PFSK-1 (cell line): ENCODE results near the gene SEPTIN10.

Experiments
- FOXP2 ChIP-seq: optimal IDR thresholded peaks from 2 replicates; pipeline ENCODE3; 2011; ENCODE audit warnings: borderline replicate concordance, control low read depth, inconsistent platforms; ENCODE audit not compliant: insufficient read depth; ENCODE audit errors: extremely low read length, extremely low read depth
- POLR2AphosphoS5 ChIP-seq: IDR thresholded peaks from 2 replicates; pipeline ENCODE4 v1.6.1; 2012; ENCODE audit warnings: low read depth, mild to moderate bottlenecking, control low read depth, low read length, moderate library complexity
- REST ChIP-seq, 2 experiments: IDR thresholded peaks; 2 replicates each; pipeline versions ENCODE4 v1.6.1 to v1.8.0; 2011 to 2012; ENCODE audit warnings: low read depth in 2 of 2, low read length in 2 of 2, control low read depth in 1 of 2, inconsistent platforms in 1 of 2, mild to moderate bottlenecking in 1 of 2, moderate library complexity in 1 of 2; ENCODE audit not compliant: insufficient read depth in 1 of 2
- SIN3A ChIP-seq: IDR thresholded peaks from 2 replicates; pipeline ENCODE4 v1.6.1; 2012; ENCODE audit warnings: mild to moderate bottlenecking, low read length, moderate library complexity, borderline replicate concordance; ENCODE audit not compliant: insufficient read depth
- TAF1 ChIP-seq: IDR thresholded peaks from 2 replicates; pipeline ENCODE4 v1.6.1; 2012; ENCODE audit warnings: low read length, control low read depth, borderline replicate concordance; ENCODE audit not compliant: insufficient read depth

The SEPTIN10 gene

GRCh38 chr2:109624339-109624738, 10.6 kb upstream of the SEPTIN10 start:
- no peak for TF ChIP-seq REST (IDR thresholded peaks at IDR 0.05; ENCODE audit: insufficient read depth in 1 of 2, low read depth in 2 of 2, low read length in 2 of 2)
- TF ChIP-seq FOXP2, result no peak
- TF ChIP-seq TAF1, result no peak
- no peak for TF ChIP-seq POLR2AphosphoS5
- TF ChIP-seq SIN3A, result no peak

GRCh38 chr2:109623923-109624322, 10.2 kb upstream of the SEPTIN10 start:
- no peak for TF ChIP-seq POLR2AphosphoS5
- no peak for TF ChIP-seq REST (IDR thresholded peaks at IDR 0.05; ENCODE audit: insufficient read depth in 1 of 2, low read depth in 2 of 2, low read length in 2 of 2)
- no peak for TF ChIP-seq FOXP2
- TF ChIP-seq TAF1, result no peak
- TF ChIP-seq SIN3A, result no peak

- TF ChIP-seq FOXP2, result no peak
- TF ChIP-seq SIN3A, result no peak
- TF ChIP-seq REST (IDR thresholded peaks at IDR 0.05; ENCODE audit: insufficient read depth in 1 of 2, low read depth in 2 of 2, low read length in 2 of 2), result no peak
- TF ChIP-seq TAF1, result no peak
- TF ChIP-seq POLR2AphosphoS5, result no peak
These were observed 9.5 kb upstream of the SEPTIN10 start for GRCh38 chr2:109623297-109623696.

- TF ChIP-seq TAF1 (no peak), REST (IDR thresholded peaks at IDR 0.05; ENCODE audit: insufficient read depth in 1 of 2, low read depth in 2 of 2, low read length in 2 of 2) (no peak), FOXP2 (no peak), POLR2AphosphoS5 (no peak), SIN3A (no peak)
These were observed 5.4 kb upstream of the SEPTIN10 start for GRCh38 chr2:109619032-109619615.

- TF ChIP-seq POLR2AphosphoS5 (no peak), FOXP2 (no peak), REST (IDR thresholded peaks at IDR 0.05; ENCODE audit: insufficient read depth in 1 of 2, low read depth in 2 of 2, low read length in 2 of 2) (no peak), SIN3A (no peak), TAF1 (no peak)
These were observed 2.4 kb upstream of the SEPTIN10 start for GRCh38 chr2:109616184-109616583.
